Measurements from ENCODE around the gene CTXN1. TPM values are rescaled to one million over a fixed set of nuclear protein-coding genes. Genes with fewer than 3 reads are reported as not detected.
A peak's percentile ranks its signal among the peaks of the same experiment; 100 is the strongest.
"Not testable (repeated sequence)": the region's sequence is repeated elsewhere in the genome, so short reads cannot be mapped to it uniquely, and the experiment has no call there.

CTXN1 gene
- total RNA-seq, 2 donors from 2014 or later = 0.78 TPM; not detected in 1

- H3K36me3 Mint-ChIP-seq; H3K27ac Mint-ChIP-seq; ATAC-seq; DNase-seq (ENCODE audit: low spot score in 2 of 2); H3K9me3 Mint-ChIP-seq: not testable (repeated sequence)
Observed at GRCh38 chr19:7961082-7961481, 35.1 kb upstream of the CTXN1 start.

GRCh38 chr19:7959211-7959610 is 33.3 kb upstream of the CTXN1 start:
- Mint-ChIP-seq H3K27ac (no peak overlapping the region), H3K36me3 (no peaks in the 10 kb centered on the region), H3K9me3 (no peaks in the 10 kb centered on the region)
- no peak for DNase-seq (ENCODE audit: low spot score in 2 of 2)
- no peak for ATAC-seq

- Mint-ChIP-seq H3K27ac (no peak overlapping the region), H3K36me3 (no peaks in the 10 kb centered on the region)
- no peak for ATAC-seq
Observed at GRCh38 chr19:7955696-7956095, 29.8 kb upstream of the CTXN1 start.

GRCh38 chr19:7953576-7953975 is 27.6 kb upstream of the CTXN1 start:
- DNase-seq (ENCODE audit: low spot score in 2 of 2) (no peak), ATAC-seq (no peak)
- no peaks in the 10 kb centered on the region for H3K36me3 Mint-ChIP-seq

More at GRCh38 chr19:7955696-7956095, 29.8 kb upstream of the CTXN1 start:
- no peaks in the 10 kb centered on the region for H3K9me3 Mint-ChIP-seq
- no peak for DNase-seq (ENCODE audit: low spot score in 2 of 2)

GRCh38 chr19:7953060-7953459 is 27.1 kb upstream of the CTXN1 start:
- Mint-ChIP-seq H3K9me3 (no peaks in the 10 kb centered on the region), H3K36me3 (no peaks in the 10 kb centered on the region)
- ATAC-seq = no peak

More at GRCh38 chr19:7953576-7953975, 27.6 kb upstream of the CTXN1 start:
- no peak overlapping the region for H3K27ac Mint-ChIP-seq
- no peaks in the 10 kb centered on the region for H3K9me3 Mint-ChIP-seq

GRCh38 chr19:7947939-7948338 is 22.0 kb upstream of the CTXN1 start:
- Mint-ChIP-seq H3K9me3 (no peaks in the 10 kb centered on the region), H3K36me3 (peaks cover 0 to 6% of the 10 kb centered on the region in 2 donors), H3K27ac (no peak overlapping the region)
- ATAC-seq (no peak), DNase-seq (ENCODE audit: low spot score in 2 of 2) (no peak)

More at GRCh38 chr19:7953060-7953459, 27.1 kb upstream of the CTXN1 start:
- H3K27ac Mint-ChIP-seq = peak overlapping the region; percentile 50 to 68
- no peak for DNase-seq (ENCODE audit: low spot score in 2 of 2)

GRCh38 chr19:7944177-7944761 is 18.3 kb upstream of the CTXN1 start:
- no peaks in the 10 kb centered on the region for H3K9me3 Mint-ChIP-seq
- ATAC-seq = peak; percentile 47 to 48
- H3K27ac Mint-ChIP-seq = peak overlapping the region; percentile 97 to 98
- H3K36me3 Mint-ChIP-seq = peaks cover 10 to 20% of the 10 kb centered on the region in 2 donors
- peak; percentile 82 to 88 for DNase-seq (ENCODE audit: low spot score in 2 of 2)

- peak; percentile 97 to 98 for ATAC-seq
- Mint-ChIP-seq H3K9me3 (no peaks in the 10 kb centered on the region), H3K27ac (peak within 1 kb of the TSS; percentile 97 to 98)
Observed at GRCh38 chr19:7943444-7944176, 17.7 kb upstream of the CTXN1 start, which contains the start of gene TIMM44. Gene TIMM44 (minus strand): TSS chr19:7943666. CDS start chr19:7943651, 15 bp downstream.

GRCh38 chr19:7942981-7943443 is 17.1 kb upstream of the CTXN1 start:
- Mint-ChIP-seq H3K36me3 (peaks cover 10 to 20% of the 10 kb centered on the region in 2 donors), H3K27ac (peak overlapping the region; percentile 97 to 98), H3K9me3 (no peaks in the 10 kb centered on the region)
- peak in 1 of 2 donors; percentile 38 for DNase-seq (ENCODE audit: low spot score in 2 of 2)
- peak; percentile 11 to 17 for ATAC-seq

More at GRCh38 chr19:7943444-7944176, 17.7 kb upstream of the CTXN1 start, which contains the start of gene TIMM44:
- peak; percentile 97 to 99 for DNase-seq (ENCODE audit: low spot score in 2 of 2)
- peaks cover 10 to 20% of the 10 kb centered on the region in 2 donors for H3K36me3 Mint-ChIP-seq

GRCh38 chr19:7941895-7942596 is 16.1 kb upstream of the CTXN1 start:
- H3K27ac Mint-ChIP-seq = peak overlapping the region; percentile 97 to 98
- peaks cover 10 to 20% of the 10 kb centered on the region in 2 donors for H3K36me3 Mint-ChIP-seq
- no peak for DNase-seq (ENCODE audit: low spot score in 2 of 2)
- H3K9me3 Mint-ChIP-seq = no peaks in the 10 kb centered on the region
- ATAC-seq = no peak

GRCh38 chr19:7940841-7941240 is 14.9 kb upstream of the CTXN1 start:
- no peaks in the 10 kb centered on the region for H3K9me3 Mint-ChIP-seq
- DNase-seq (ENCODE audit: low spot score in 2 of 2) = no peak
- peaks cover 10 to 20% of the 10 kb centered on the region in 2 donors for H3K36me3 Mint-ChIP-seq
- H3K27ac Mint-ChIP-seq = no peak overlapping the region
- no peak for ATAC-seq

- Mint-ChIP-seq H3K27ac (no peak overlapping the region), H3K9me3 (no peaks in the 10 kb centered on the region), H3K36me3 (no peaks in the 10 kb centered on the region)
- no peak for ATAC-seq
- no peak for DNase-seq (ENCODE audit: low spot score in 2 of 2)
Observed at GRCh38 chr19:7934766-7935165, 8.8 kb upstream of the CTXN1 start.

- H3K9me3 Mint-ChIP-seq = no peaks in the 10 kb centered on the region
- no peak overlapping the region for H3K27ac Mint-ChIP-seq
- ATAC-seq (no peak), DNase-seq (ENCODE audit: low spot score in 2 of 2) (no peak)
- no peaks in the 10 kb centered on the region for H3K36me3 Mint-ChIP-seq
Observed at GRCh38 chr19:7933828-7934725, 8.1 kb upstream of the CTXN1 start.

- no peak for DNase-seq (ENCODE audit: low spot score in 2 of 2)
- no peaks in the 10 kb centered on the region for H3K36me3 Mint-ChIP-seq
- no peak overlapping the region for H3K27ac Mint-ChIP-seq
- ATAC-seq = no peak
- H3K9me3 Mint-ChIP-seq = no peaks in the 10 kb centered on the region
Observed at GRCh38 chr19:7933411-7933810, 7.5 kb upstream of the CTXN1 start.

GRCh38 chr19:7932930-7933300 is 7.0 kb upstream of the CTXN1 start:
- no peak overlapping the region for H3K27ac Mint-ChIP-seq
- no peaks in the 10 kb centered on the region for H3K9me3 Mint-ChIP-seq
- DNase-seq (ENCODE audit: low spot score in 2 of 2) (no peak), ATAC-seq (no peak)
- H3K36me3 Mint-ChIP-seq = no peaks in the 10 kb centered on the region

GRCh38 chr19:7932276-7932929 is 6.5 kb upstream of the CTXN1 start:
- H3K36me3 Mint-ChIP-seq = no peaks in the 10 kb centered on the region
- H3K9me3 Mint-ChIP-seq = no peaks in the 10 kb centered on the region
- DNase-seq (ENCODE audit: low spot score in 2 of 2) (no peak), ATAC-seq (no peak)
- no peak overlapping the region for H3K27ac Mint-ChIP-seq
